ENCODE measurements around the gene STC2.

GRCh38 chr5:173327084-173327947, 898 bp downstream of the STC2 start:
- TF ChIP-seq RFX5 (IDR thresholded peaks at IDR 0.05; ENCODE audit: low read depth, low read length) (no peak), EZH2 (IDR thresholded peaks at IDR 0.05; ENCODE audit: borderline replicate concordance, control insufficient read depth, low read depth, low read length) (no peak), NR2C1 (IDR thresholded peaks at IDR 0.05) (no peak), CTCF (IDR thresholded peaks at IDR 0.05 in 2 of 3, conservative IDR thresholded peaks at IDR 0.05 in 1 of 3; ENCODE audit: control insufficient read depth in 2 of 3, extremely low read depth in 1 of 3, insufficient read depth in 1 of 3, low read depth in 3 of 3, low read length in 3 of 3) (no peak), RAD21 (IDR thresholded peaks at IDR 0.05; ENCODE audit: insufficient read depth, low read depth, low read length) (no peak), SIN3A (IDR thresholded peaks at IDR 0.05; ENCODE audit: low read depth, low read length) (no peak), JUNB (IDR thresholded peaks at IDR 0.05) (no peak), BHLHE40 (IDR thresholded peaks at IDR 0.05; ENCODE audit: borderline replicate concordance in 1 of 2, low read depth in 2 of 2, low read length in 1 of 2) (peak in 1 of 2 experiments; percentile 17; a peak in 1 of 4 replicates), ZNF274 (IDR thresholded peaks at IDR 0.05; ENCODE audit: insufficient read depth, insufficient read length) (no peak), BRCA1 (IDR thresholded peaks at IDR 0.05; ENCODE audit: low read depth, low read length) (no peak), TAF1 (IDR thresholded peaks at IDR 0.05; ENCODE audit: borderline replicate concordance, low read depth, low read length) (no peak), HDAC6 (IDR thresholded peaks at IDR 0.05; ENCODE audit: unreplicated experiment) (no peak)
- TF ChIP-seq, protein P1, sequence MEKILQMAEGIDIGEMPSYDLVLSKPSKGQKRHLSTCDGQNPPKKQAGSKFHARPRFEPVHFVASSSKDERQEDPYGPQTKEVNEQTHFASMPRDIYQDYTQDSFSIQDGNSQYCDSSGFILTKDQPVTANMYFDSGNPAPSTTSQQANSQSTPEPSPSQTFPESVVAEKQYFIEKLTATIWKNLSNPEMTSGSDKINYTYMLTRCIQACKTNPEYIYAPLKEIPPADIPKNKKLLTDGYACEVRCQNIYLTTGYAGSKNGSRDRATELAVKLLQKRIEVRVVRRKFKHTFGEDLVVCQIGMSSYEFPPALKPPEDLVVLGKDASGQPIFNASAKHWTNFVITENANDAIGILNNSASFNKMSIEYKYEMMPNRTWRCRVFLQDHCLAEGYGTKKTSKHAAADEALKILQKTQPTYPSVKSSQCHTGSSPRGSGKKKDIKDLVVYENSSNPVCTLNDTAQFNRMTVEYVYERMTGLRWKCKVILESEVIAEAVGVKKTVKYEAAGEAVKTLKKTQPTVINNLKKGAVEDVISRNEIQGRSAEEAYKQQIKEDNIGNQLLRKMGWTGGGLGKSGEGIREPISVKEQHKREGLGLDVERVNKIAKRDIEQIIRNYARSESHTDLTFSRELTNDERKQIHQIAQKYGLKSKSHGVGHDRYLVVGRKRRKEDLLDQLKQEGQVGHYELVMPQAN (conservative IDR thresholded peaks at IDR 0.05), result no peak

All from GM12878 (cell line).